Measurements from ENCODE around the gene CCNL2.

The CCNL2 gene

GRCh38 chr1:1365875-1366698 lies 33.0 kb downstream of the CCNL2 start:
- peaks cover 4% of the 10 kb centered on the region for H3K4me1 ChIP-seq (ENCODE audit: insufficient read depth, insufficient read length)
- H3K36me3 ChIP-seq (ENCODE audit: insufficient read depth, insufficient read length, low read length) = peaks cover 6% of the 10 kb centered on the region
- H3K9ac ChIP-seq (ENCODE audit: insufficient read length, low read depth) = no peak overlapping the region
- H3K27me3 ChIP-seq (ENCODE audit: insufficient read depth, insufficient read length) = no peaks in the 10 kb centered on the region
- no peak for TF ChIP-seq ZNF274 (IDR thresholded peaks at IDR 0.05; ENCODE audit: low read depth, low read length)
- TF ChIP-seq YY1 (IDR thresholded peaks at IDR 0.05; ENCODE audit: insufficient read depth, insufficient read length) = no peak
- TF ChIP-seq SUZ12 (IDR thresholded peaks at IDR 0.05; ENCODE audit: extremely low read depth, insufficient read depth, insufficient read length) = no peak
- peaks cover 9% of the 10 kb centered on the region; the same call in 1 of the 2 replicates for H3K9me3 ChIP-seq (ENCODE audit: insufficient read depth, low read length)
- H3K4me3 ChIP-seq (ENCODE audit: insufficient read length, low read depth) = no peak overlapping the region
- no peak for DNase-seq (ENCODE audit: low read depth, low spot score)

GRCh38 chr1:1364266-1364665 lies 34.9 kb downstream of the CCNL2 start:
- Histone ChIP-seq H3K9me3 (ENCODE audit: insufficient read depth, low read length) (peaks cover 9% of the 10 kb centered on the region; the same call in 1 of the 2 replicates), H3K27me3 (ENCODE audit: insufficient read depth, insufficient read length) (no peaks in the 10 kb centered on the region), H3K4me1 (ENCODE audit: insufficient read depth, insufficient read length) (peaks cover 18% of the 10 kb centered on the region), H3K4me3 (ENCODE audit: insufficient read length, low read depth) (no peak overlapping the region), H3K9ac (ENCODE audit: insufficient read length, low read depth) (no peak overlapping the region), H3K36me3 (ENCODE audit: insufficient read depth, insufficient read length, low read length) (no peaks in the 10 kb centered on the region)
- TF ChIP-seq ZNF274 (IDR thresholded peaks at IDR 0.05; ENCODE audit: low read depth, low read length) (no peak), YY1 (IDR thresholded peaks at IDR 0.05; ENCODE audit: insufficient read depth, insufficient read length) (no peak), SUZ12 (IDR thresholded peaks at IDR 0.05; ENCODE audit: extremely low read depth, insufficient read depth, insufficient read length) (no peak)
- no peak for DNase-seq (ENCODE audit: low read depth, low spot score)

- H3K9ac ChIP-seq (ENCODE audit: insufficient read length, low read depth) = no peak overlapping the region
- no peak for DNase-seq (ENCODE audit: low read depth, low spot score)
- TF ChIP-seq YY1 (IDR thresholded peaks at IDR 0.05; ENCODE audit: insufficient read depth, insufficient read length) (no peak), SUZ12 (IDR thresholded peaks at IDR 0.05; ENCODE audit: extremely low read depth, insufficient read depth, insufficient read length) (no peak), ZNF274 (IDR thresholded peaks at IDR 0.05; ENCODE audit: low read depth, low read length) (no peak)
Observed at GRCh38 chr1:1361982-1362423, 37.1 kb downstream of the CCNL2 start.

GRCh38 chr1:1361233-1361981 lies 37.7 kb downstream of the CCNL2 start:
- DNase-seq (ENCODE audit: low read depth, low spot score) = no peak
- Histone ChIP-seq H3K36me3 (ENCODE audit: insufficient read depth, insufficient read length, low read length) (no peaks in the 10 kb centered on the region), H3K9me3 (ENCODE audit: insufficient read depth, low read length) (peaks cover 1% of the 10 kb centered on the region; the same call in 1 of the 2 replicates), H3K27me3 (ENCODE audit: insufficient read depth, insufficient read length) (no peaks in the 10 kb centered on the region), H3K4me3 (ENCODE audit: insufficient read length, low read depth) (no peak overlapping the region), H3K9ac (ENCODE audit: insufficient read length, low read depth) (no peak overlapping the region), H3K4me1 (ENCODE audit: insufficient read depth, insufficient read length) (peaks cover 27% of the 10 kb centered on the region)
- TF ChIP-seq SUZ12 (IDR thresholded peaks at IDR 0.05; ENCODE audit: extremely low read depth, insufficient read depth, insufficient read length) = no peak

More at GRCh38 chr1:1361982-1362423, 37.1 kb downstream of the CCNL2 start:
- H3K9me3 ChIP-seq (ENCODE audit: insufficient read depth, low read length) = peaks cover 7% of the 10 kb centered on the region; the same call in 1 of the 2 replicates
- H3K27me3 ChIP-seq (ENCODE audit: insufficient read depth, insufficient read length) = no peaks in the 10 kb centered on the region
- H3K36me3 ChIP-seq (ENCODE audit: insufficient read depth, insufficient read length, low read length) = no peaks in the 10 kb centered on the region
- no peak overlapping the region for H3K4me3 ChIP-seq (ENCODE audit: insufficient read length, low read depth)
- H3K4me1 ChIP-seq (ENCODE audit: insufficient read depth, insufficient read length) = peaks cover 23% of the 10 kb centered on the region

GRCh38 chr1:1360506-1361169 lies 38.5 kb downstream of the CCNL2 start:
- Histone ChIP-seq H3K4me1 (ENCODE audit: insufficient read depth, insufficient read length) (peaks cover 27% of the 10 kb centered on the region), H3K36me3 (ENCODE audit: insufficient read depth, insufficient read length, low read length) (no peaks in the 10 kb centered on the region), H3K9me3 (ENCODE audit: insufficient read depth, low read length) (no peaks in the 10 kb centered on the region), H3K4me3 (ENCODE audit: insufficient read length, low read depth) (no peak overlapping the region), H3K9ac (ENCODE audit: insufficient read length, low read depth) (no peak overlapping the region), H3K27me3 (ENCODE audit: insufficient read depth, insufficient read length) (no peaks in the 10 kb centered on the region)
- DNase-seq (ENCODE audit: low read depth, low spot score) = no peak
- TF ChIP-seq ZNF274 (IDR thresholded peaks at IDR 0.05; ENCODE audit: low read depth, low read length) (no peak), SUZ12 (IDR thresholded peaks at IDR 0.05; ENCODE audit: extremely low read depth, insufficient read depth, insufficient read length) (no peak), YY1 (IDR thresholded peaks at IDR 0.05; ENCODE audit: insufficient read depth, insufficient read length) (no peak)

- Histone ChIP-seq H3K4me3 (ENCODE audit: insufficient read length, low read depth) (no peak overlapping the region), H3K36me3 (ENCODE audit: insufficient read depth, insufficient read length, low read length) (peaks cover under 1% of the 10 kb centered on the region), H3K9me3 (ENCODE audit: insufficient read depth, low read length) (no peaks in the 10 kb centered on the region), H3K9ac (ENCODE audit: insufficient read length, low read depth) (peak overlapping the region; percentile 79), H3K4me1 (ENCODE audit: insufficient read depth, insufficient read length) (peaks cover 27% of the 10 kb centered on the region), H3K27me3 (ENCODE audit: insufficient read depth, insufficient read length) (no peaks in the 10 kb centered on the region)
- TF ChIP-seq SUZ12 (IDR thresholded peaks at IDR 0.05; ENCODE audit: extremely low read depth, insufficient read depth, insufficient read length) = no peak
- no peak for TF ChIP-seq YY1 (IDR thresholded peaks at IDR 0.05; ENCODE audit: insufficient read depth, insufficient read length)
- TF ChIP-seq ZNF274 (IDR thresholded peaks at IDR 0.05; ENCODE audit: low read depth, low read length) = no peak
- no peak for DNase-seq (ENCODE audit: low read depth, low spot score)
Observed at GRCh38 chr1:1359664-1360468, 39.3 kb downstream of the CCNL2 start.
